Stimulated activated CD4-positive, alpha-beta T cell treated with anti-CD3 and anti-CD28 coated beads, Interleukin-1b, Interleukin-23, amount 100 ng/mL, for 24 hours (primary cell): ENCODE results near the gene CSTF2T.
"Not testable (repeated sequence)": the region's sequence is repeated elsewhere in the genome, so short reads cannot be mapped to it uniquely, and the experiment has no call there.

ENCODE experiments used
- DNase-seq, 4 experiments: peaks; one replicate each; pipeline ENCODE4 v3.0.0-alpha.2; 2020; ENCODE audit warnings: low read depth in 4 of 4, low spot score in 1 of 4

Gene CSTF2T

DNA sequence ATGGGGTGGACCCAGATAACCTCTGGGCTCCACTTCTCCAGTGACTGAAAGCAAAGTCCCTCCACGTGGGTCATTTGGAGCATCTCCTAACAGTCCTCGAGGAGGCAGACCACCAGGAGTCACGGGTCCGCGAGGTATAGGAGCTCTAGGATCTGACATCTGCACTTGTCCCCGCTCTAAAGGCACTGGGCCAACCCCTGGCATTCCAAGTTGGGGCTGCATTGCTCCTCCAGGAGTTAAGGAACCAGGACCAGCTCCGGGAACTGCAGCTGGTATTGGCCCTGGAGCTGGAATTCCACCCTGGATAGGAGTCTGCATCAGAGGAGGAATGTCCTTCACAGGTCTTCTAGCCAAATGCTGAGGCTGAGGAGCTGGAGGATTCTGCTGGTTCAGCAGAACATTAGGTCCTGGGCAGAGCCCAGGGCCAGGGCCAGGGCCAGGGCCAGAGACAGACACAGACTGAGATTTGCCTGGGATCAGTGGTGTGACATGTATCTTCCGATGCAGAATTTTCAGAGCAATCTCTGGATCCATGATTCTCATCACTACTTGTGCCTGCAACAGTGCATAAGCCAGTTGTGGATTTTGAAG is 827 bp downstream of the CSTF2T start:
- DNase-seq: no peak

DNA sequence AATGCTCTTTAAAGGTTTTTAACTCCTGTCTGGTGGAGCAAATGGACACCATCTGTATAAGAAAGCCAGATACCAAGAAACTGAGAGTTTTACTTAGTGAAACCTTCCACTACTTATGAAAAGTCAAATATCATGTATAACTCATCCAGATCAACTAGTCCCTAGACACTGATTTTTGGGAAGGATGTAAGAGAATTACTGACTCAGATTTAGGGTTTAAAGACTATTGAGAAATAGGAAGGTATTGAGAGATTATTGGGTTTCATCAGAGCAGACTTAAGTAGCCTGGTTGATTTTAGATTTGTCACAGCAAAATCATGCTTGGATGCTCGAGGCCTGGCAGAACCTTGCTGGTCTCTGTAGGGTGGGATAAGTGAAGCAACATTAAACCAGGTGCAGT is 3.1 kb downstream of the CSTF2T start:
- DNase-seq: no peak

DNA sequence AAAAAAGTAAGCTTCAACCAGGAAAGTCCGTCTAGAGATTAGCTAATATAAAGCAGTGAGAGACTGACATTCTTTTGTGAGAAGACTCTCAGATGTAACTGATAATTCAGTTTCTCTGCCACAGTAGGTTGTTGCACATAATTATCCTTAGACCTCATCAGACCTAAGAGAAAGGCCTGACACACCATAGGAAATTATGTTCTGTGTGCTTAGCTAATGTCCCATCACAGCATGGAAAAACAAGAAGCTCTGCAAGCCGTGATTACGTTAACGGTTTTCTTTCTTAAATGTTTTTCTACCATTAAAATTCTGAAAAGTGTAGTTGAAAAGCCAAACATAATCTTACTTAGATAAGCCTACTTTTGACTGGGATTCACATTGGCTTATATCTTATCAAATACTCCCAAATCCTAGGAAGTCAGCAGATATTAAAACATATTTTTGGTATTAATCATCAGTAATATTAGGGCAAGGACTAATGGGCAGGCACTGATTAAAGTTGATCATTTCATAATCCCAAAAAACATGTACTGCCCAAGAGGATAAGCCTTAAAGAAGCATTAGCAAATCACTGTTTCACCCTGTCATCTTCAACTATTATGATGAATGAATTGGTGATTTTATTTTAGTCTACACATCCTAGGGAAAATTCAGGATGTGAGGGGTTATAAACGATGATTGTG is 5.2 kb downstream of the CSTF2T start:
- no peak for DNase-seq

DNA sequence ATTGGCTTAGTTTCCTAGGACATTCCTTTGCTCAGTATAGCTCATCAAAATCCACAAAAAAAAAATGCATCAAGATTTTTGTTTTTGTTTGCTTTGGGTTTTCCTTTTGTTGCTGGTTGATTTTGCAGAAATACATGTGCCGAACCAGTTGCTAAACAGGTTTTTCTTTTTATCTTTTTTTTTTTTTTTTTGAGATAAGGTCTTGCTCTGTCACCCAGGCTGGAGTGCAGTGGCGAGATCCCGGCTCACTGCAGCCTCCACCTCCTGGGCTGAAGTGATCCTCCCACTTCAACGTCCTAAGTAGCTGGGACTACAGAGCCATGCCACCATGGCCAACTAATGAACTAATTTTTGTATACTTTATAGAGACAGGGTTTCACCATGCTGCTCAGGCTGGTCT is 8.3 kb downstream of the CSTF2T start:
- DNase-seq: no peak

GRCh38 chr10:51689536-51689935 is 9.9 kb downstream of the CSTF2T start:
- no peak for DNase-seq

DNA sequence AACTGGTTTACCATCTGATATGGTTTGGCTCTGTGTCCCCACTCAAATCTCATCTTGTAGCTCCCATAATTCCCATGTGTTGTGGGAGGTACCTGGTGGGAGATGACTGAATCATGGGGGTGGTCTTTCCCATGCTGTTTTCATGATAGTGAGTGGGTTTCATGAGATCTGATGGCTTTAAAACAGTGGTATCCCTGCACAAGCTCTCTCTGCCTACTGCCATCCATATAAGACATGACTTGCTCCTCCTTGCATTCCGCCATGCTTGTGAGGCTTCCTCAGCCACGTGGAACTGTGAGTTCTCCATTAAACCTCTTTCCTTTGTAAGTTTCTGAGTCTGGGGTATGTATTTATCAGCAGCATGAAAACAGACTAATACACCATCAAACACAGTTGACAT is 10.6 kb downstream of the CSTF2T start:
- DNase-seq: not testable (repeated sequence)

- no peak for DNase-seq
Measured at GRCh38 chr10:51687296-51687695, 12.1 kb downstream of the CSTF2T start.

DNA sequence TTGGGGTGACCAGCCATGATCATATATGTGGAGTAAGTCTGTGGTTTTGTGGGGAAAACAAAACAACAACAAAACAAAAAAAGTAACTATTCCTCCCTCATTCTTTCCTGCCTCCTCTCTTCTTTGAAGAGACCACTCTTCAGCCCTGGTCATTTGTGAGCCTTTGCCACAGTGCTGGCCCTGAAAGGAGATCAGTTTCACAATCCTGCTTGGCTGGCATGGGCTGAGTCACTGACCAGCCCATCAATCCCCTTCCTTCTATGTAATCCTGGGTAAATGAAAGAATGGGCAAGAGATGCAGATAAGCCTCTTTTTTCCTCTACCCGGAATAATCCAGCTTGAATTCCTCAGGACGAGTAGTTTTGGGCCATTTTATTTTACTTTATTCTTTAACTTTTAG is 13.6 kb downstream of the CSTF2T start:
- DNase-seq: no peak

GRCh38 chr10:51683031-51683691 is 16.2 kb downstream of the CSTF2T start:
- no peak for DNase-seq

DNA sequence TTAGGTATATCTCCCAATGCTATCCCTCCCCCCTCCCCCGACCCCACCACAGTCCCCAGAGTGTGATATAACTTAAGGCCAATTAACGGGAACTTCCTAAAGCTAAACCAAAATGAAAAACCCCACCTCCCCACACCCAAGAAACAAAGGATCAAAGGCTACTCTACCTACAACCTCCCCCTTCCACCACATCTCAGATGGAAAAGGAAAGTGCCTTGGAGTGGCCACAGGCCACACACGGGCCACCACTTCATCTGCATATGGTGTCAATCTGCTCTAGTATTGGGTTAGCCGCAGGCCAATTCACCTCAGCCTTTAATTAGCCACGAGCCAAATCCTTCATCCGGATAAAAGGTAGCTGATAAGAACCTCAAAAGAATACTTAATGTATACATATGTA is 19.6 kb downstream of the CSTF2T start:
- no peak for DNase-seq

GRCh38 chr10:51675088-51675487 is 24.3 kb downstream of the CSTF2T start:
- no peak for DNase-seq

DNA sequence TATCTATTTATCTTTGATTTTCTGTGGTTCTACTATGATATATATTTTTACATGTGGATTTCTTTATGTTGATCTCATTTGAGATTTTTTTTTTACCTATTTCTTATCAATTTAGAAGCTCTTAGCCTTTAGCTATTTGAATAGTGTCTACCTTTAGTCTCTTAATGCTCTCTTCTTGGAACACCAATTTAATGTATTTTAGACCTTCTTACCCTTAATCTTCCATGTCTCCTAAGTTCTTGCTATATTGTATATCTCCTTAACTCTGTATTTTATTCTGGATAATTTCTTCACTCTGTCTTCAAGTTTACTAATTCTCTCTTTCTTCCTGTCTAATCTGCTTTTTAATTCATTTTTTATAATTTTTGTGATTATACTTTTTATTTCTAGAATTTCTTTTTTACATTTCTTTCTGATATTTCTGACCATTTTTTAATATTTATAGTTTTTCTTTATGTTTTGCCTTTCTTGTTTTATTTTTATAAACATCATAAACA is 27.3 kb downstream of the CSTF2T start:
- DNase-seq: no peak

DNA sequence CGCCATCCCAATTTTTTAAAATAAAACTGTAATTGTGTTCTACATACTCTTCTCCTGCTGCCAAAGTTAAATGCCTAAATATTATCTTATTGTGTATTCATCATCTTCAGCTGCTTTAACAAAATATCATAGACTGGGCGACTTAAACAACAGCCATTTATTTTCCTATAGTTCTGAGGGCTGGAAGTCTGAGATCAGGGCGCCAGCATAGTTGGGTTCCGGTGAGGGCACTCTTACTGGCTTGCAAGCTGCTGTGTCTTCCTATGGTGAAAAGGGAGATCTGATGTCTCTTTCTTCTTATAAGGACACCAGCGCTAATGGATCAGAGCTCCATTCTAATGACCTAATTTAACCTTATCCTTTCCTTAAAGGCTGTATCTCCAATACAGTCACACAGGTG is 30.4 kb downstream of the CSTF2T start:
- no peak for DNase-seq

DNA sequence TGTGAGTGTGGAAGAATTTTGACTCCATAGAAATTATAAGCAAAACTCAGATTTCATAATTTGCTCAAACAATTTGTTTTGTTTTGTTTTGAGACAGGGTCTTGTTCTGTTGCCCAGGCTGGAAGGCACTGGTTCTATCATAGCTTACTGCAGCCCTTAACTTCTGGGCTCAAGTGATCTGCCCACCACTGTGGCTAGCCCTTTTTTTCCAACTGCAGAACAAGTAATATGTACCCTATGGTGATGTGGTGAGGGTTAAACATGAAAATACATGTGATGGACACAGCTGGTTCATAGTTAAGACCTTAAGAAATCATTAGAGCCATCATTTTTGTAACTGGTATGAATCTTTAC is 31.1 kb downstream of the CSTF2T start:
- no peak for DNase-seq

- DNase-seq: no peak
Measured at GRCh38 chr10:51667678-51668335, 31.6 kb downstream of the CSTF2T start.

DNA sequence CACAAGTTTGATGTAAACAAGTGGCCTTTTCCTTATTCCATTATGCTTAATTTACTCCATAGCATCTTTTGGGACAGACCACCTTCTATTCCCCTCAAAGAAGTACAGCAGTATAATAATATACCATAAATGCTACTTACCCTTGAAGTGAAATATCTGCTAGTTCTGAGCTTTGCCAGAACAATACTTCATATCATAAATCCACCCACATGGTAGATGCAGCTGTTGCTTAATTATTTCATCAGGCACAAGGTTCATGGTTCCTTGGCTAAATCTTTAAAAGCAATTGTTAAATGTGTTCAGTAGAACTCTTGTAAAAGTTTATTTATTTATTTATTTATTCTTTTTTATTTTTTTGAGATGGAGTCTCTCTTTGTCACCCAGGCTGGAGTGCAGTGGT is 32.9 kb downstream of the CSTF2T start:
- no peak for DNase-seq

- no peak for DNase-seq
Measured at GRCh38 chr10:51663086-51663485, 36.3 kb downstream of the CSTF2T start.

DNA sequence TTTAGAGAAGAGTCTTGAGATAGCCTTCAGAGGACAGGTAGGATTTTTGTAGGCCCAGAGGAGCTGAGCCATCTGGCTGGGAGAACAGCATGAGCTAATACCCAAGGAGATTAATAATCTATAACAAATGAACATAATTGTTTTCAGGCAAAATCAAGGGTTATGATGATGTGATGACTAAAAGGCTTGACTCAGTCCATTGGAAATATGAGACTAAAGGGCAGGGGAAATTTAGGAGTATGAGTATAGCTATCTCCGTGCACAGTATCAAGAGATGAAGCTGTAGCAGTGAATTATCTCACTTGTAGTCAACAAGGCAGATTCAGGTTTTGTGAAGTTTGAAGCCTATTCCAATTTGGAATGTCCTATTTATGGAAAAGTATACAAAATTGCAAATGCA is 40.1 kb downstream of the CSTF2T start:
- no peak for DNase-seq

- no peak for DNase-seq
Measured at GRCh38 chr10:51658000-51658399, 41.4 kb downstream of the CSTF2T start.

GRCh38 chr10:51656503-51656902 is 42.9 kb downstream of the CSTF2T start:
- no peak for DNase-seq

GRCh38 chr10:51654918-51655317 is 44.5 kb downstream of the CSTF2T start:
- no peak for DNase-seq

- DNase-seq: no peak
Measured at GRCh38 chr10:51653025-51653424, 46.4 kb downstream of the CSTF2T start.
